ENCODE data around the gene NLRC5.
"Not testable (repeated sequence)": the region's sequence is repeated elsewhere in the genome, so short reads cannot be mapped to it uniquely, and the experiment has no call there.

The NLRC5 gene

DNA sequence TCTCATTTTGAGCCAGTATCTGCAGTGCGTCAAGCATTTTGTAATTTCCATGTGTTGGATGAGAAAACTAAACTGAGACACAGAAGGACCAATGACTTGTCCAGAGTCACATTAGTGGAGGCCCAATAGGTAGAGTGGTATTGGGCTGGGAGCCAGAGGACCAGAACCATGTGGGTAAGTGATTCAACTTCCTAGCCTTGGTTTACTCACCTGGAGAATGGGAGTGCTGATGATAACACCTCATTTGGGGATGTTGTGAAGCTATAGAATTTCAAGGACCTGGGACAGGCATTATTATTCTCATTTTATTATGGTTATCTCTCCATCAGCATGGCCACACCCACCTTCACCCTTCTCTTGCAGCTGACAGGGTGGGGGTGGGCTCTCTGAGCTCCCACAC, 111.1 kb downstream of the NLRC5 start:
- Mint-ChIP-seq H3K36me3 (ENCODE audit: low read depth) (no peaks in the 10 kb centered on the region), H3K4me1 (peaks cover 10% of the 10 kb centered on the region), H3K9me3 (no peaks in the 10 kb centered on the region), H3K27ac (no peak overlapping the region), H3K27me3 (no peaks in the 10 kb centered on the region), H3K4me3 (no peak overlapping the region)
- DNase-seq (no peak), ATAC-seq (no peak)

DNA sequence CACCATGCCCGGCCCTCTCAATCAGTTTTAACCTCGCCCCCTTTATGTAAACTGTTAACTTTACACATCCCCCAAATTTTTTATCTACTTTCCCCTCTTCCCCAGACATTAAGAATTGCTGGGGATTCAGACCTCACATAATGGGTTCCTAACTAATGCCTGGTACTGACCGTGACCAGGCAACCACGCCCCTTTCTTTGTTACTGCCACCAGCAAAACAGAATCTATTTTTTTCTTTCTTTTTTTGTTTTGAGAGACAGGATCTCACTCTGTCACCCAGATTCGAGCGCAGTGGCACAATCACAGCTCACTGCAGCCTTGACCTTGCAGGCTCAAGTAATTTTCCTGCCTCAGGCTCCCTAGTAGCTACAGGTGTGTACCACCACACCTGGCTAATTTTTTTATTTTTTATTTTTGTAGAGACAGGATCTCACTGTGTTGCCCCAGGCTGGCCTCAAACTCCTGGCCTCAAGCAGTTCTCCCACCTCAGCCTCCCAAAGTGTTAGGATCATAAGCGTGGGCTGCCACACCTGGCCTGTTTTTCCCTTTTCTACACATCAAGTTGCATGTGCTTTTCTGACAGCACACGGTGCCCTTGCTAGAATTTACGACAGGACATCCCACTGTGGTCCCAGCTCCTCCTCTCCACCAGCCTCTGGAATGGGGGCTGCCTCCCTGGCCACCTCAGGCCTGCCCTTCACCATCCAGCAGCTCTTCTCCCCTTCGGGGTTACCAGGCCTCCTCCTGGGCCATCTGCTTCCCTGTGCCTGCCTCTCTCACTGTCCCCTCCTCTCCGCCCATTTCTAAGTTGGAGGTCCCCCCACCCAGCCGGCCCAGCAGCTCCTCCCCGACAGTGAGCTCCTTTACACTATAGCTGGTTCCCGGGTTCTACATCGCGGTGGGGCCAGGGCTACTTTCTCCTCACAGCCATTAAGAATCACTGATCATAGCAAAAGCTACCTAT, 113.8 kb downstream of the NLRC5 start:
- no peaks in the 10 kb centered on the region for H3K9me3 Mint-ChIP-seq
- H3K27ac Mint-ChIP-seq = no peak overlapping the region
- DNase-seq (no peak), ATAC-seq (no peak)
- no peaks in the 10 kb centered on the region for H3K27me3 Mint-ChIP-seq
- no peaks in the 10 kb centered on the region for H3K36me3 Mint-ChIP-seq (ENCODE audit: low read depth)
- peaks cover 11% of the 10 kb centered on the region for H3K4me1 Mint-ChIP-seq
- no peak overlapping the region for H3K4me3 Mint-ChIP-seq

- Mint-ChIP-seq H3K27ac (no peak overlapping the region), H3K9me3 (no peaks in the 10 kb centered on the region)
Measured at GRCh38 chr16:57104706-57105105, 115.3 kb downstream of the NLRC5 start.

GRCh38 chr16:57105184-57105583, 115.8 kb downstream of the NLRC5 start:
- DNase-seq = no peak
- Mint-ChIP-seq H3K4me3 (no peak overlapping the region), H3K9me3 (no peaks in the 10 kb centered on the region), H3K4me1 (peaks cover 11% of the 10 kb centered on the region), H3K27ac (no peak overlapping the region), H3K36me3 (ENCODE audit: low read depth) (no peaks in the 10 kb centered on the region), H3K27me3 (no peaks in the 10 kb centered on the region)
- no peak for ATAC-seq

More at GRCh38 chr16:57104706-57105105, 115.3 kb downstream of the NLRC5 start:
- DNase-seq (no peak), ATAC-seq (no peak)
- Mint-ChIP-seq H3K36me3 (ENCODE audit: low read depth) (no peaks in the 10 kb centered on the region), H3K27me3 (no peaks in the 10 kb centered on the region), H3K4me3 (no peak overlapping the region), H3K4me1 (peaks cover 11% of the 10 kb centered on the region)

- peak; percentile 29 for ATAC-seq
- Mint-ChIP-seq H3K4me1 (peaks cover 11% of the 10 kb centered on the region), H3K36me3 (ENCODE audit: low read depth) (no peaks in the 10 kb centered on the region), H3K27ac (no peak overlapping the region), H3K27me3 (no peaks in the 10 kb centered on the region), H3K9me3 (no peaks in the 10 kb centered on the region), H3K4me3 (no peak overlapping the region)
- DNase-seq = no peak
Measured at GRCh38 chr16:57106767-57107166, 117.4 kb downstream of the NLRC5 start.

DNA sequence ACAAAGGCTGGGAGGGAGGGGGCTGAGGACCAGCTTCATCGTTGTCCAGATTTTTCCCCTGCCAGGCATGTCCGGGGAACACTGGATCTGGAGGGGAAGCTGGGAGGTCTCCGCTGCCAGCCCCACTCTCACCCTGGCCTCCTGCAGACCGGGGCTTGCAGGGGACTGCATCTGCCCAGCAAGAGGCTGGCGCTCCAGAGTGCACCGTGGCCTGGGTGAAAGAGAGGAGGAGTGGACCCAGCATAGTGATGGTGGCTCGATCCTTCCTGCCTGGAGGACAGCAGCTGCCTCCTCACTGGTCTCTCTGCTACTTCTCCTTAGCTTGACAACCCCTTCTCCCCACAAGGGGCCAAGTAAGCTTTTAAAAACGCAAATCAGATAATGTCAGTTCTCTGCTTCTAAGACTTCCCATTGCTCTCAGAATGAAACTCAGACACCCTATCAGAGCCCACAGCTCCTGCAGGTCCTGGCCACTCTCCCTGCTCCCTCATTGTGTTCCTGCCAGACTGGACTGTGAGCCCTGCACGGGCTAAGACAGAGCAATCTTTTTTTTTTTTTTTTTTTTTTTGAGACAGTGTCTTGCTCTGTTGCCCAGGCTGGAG, 118.1 kb downstream of the NLRC5 start:
- H3K27me3 Mint-ChIP-seq = no peaks in the 10 kb centered on the region
- no peak overlapping the region for H3K4me3 Mint-ChIP-seq
- no peaks in the 10 kb centered on the region for H3K9me3 Mint-ChIP-seq
- H3K27ac Mint-ChIP-seq = no peak overlapping the region
- peaks cover 11% of the 10 kb centered on the region for H3K4me1 Mint-ChIP-seq
- DNase-seq = no peak
- H3K36me3 Mint-ChIP-seq (ENCODE audit: low read depth) = no peaks in the 10 kb centered on the region
- ATAC-seq = no peak

- no peaks in the 10 kb centered on the region for H3K9me3 Mint-ChIP-seq
- no peak for ATAC-seq
- H3K27me3 Mint-ChIP-seq = no peaks in the 10 kb centered on the region
- peaks cover 18% of the 10 kb centered on the region for H3K4me1 Mint-ChIP-seq
- no peak overlapping the region for H3K4me3 Mint-ChIP-seq
- no peak overlapping the region for H3K27ac Mint-ChIP-seq
- no peaks in the 10 kb centered on the region for H3K36me3 Mint-ChIP-seq (ENCODE audit: low read depth)
- no peak for DNase-seq
Measured at GRCh38 chr16:57108432-57108831, 119.1 kb downstream of the NLRC5 start.

GRCh38 chr16:57109259-57110105, 120.1 kb downstream of the NLRC5 start:
- H3K36me3 Mint-ChIP-seq (ENCODE audit: low read depth); H3K27ac Mint-ChIP-seq; H3K27me3 Mint-ChIP-seq; ATAC-seq; H3K9me3 Mint-ChIP-seq; DNase-seq; H3K4me3 Mint-ChIP-seq: not testable (repeated sequence)
- peaks cover 17% of the 10 kb centered on the region for H3K4me1 Mint-ChIP-seq

DNA sequence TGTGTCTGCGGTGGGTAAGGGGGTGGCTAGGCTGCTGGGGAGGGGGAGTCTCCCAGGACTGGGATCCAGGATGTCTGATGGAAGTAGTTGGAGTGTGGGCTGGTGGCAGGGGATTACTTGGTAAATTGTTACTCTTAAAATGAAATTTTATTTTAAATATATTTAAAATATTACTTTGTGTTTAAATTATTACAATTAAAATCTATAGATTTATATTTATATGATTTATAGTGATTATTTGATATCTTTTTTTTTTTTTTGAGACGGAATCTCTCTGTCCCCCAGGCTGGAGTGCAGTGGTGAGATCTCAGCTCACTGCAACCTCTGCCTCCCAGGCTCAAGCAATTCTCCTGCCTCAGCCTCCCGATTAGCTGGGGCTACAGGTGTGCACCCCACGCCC, 121.6 kb downstream of the NLRC5 start:
- H3K4me1 Mint-ChIP-seq = peaks cover 11% of the 10 kb centered on the region
- no peak overlapping the region for H3K27ac Mint-ChIP-seq
- ATAC-seq = no peak
- H3K27me3 Mint-ChIP-seq = no peaks in the 10 kb centered on the region
- H3K36me3 Mint-ChIP-seq (ENCODE audit: low read depth) = no peaks in the 10 kb centered on the region
- no peak overlapping the region for H3K4me3 Mint-ChIP-seq
- DNase-seq = no peak
- H3K9me3 Mint-ChIP-seq = no peaks in the 10 kb centered on the region

GRCh38 chr16:57111420-57111819, 122.1 kb downstream of the NLRC5 start:
- DNase-seq (no peak), ATAC-seq (no peak)
- H3K9me3 Mint-ChIP-seq = no peaks in the 10 kb centered on the region
- no peak overlapping the region for H3K27ac Mint-ChIP-seq
- H3K4me1 Mint-ChIP-seq = peaks cover 9% of the 10 kb centered on the region
- no peaks in the 10 kb centered on the region for H3K36me3 Mint-ChIP-seq (ENCODE audit: low read depth)
- H3K4me3 Mint-ChIP-seq = no peak overlapping the region
- no peaks in the 10 kb centered on the region for H3K27me3 Mint-ChIP-seq

GRCh38 chr16:57112403-57113041, 123.2 kb downstream of the NLRC5 start:
- Mint-ChIP-seq H3K27me3 (no peaks in the 10 kb centered on the region), H3K4me3 (no peak overlapping the region), H3K4me1 (peaks cover 8% of the 10 kb centered on the region), H3K36me3 (ENCODE audit: low read depth) (no peaks in the 10 kb centered on the region), H3K9me3 (no peaks in the 10 kb centered on the region), H3K27ac (no peak overlapping the region)
- ATAC-seq (no peak), DNase-seq (no peak)

GRCh38 chr16:57113042-57113453, 123.7 kb downstream of the NLRC5 start:
- ATAC-seq (peak; percentile 36), DNase-seq (no peak)
- H3K36me3 Mint-ChIP-seq (ENCODE audit: low read depth) = no peaks in the 10 kb centered on the region
- H3K27me3 Mint-ChIP-seq = no peaks in the 10 kb centered on the region
- H3K4me1 Mint-ChIP-seq = peaks cover 8% of the 10 kb centered on the region
- no peak overlapping the region for H3K4me3 Mint-ChIP-seq
- H3K9me3 Mint-ChIP-seq = no peaks in the 10 kb centered on the region
- H3K27ac Mint-ChIP-seq = no peak overlapping the region

GRCh38 chr16:57113664-57114063, 124.3 kb downstream of the NLRC5 start:
- Mint-ChIP-seq H3K27ac (no peak overlapping the region), H3K27me3 (no peaks in the 10 kb centered on the region), H3K4me3 (no peak overlapping the region), H3K36me3 (ENCODE audit: low read depth) (no peaks in the 10 kb centered on the region), H3K4me1 (peaks cover 8% of the 10 kb centered on the region), H3K9me3 (no peaks in the 10 kb centered on the region)
- ATAC-seq (no peak), DNase-seq (no peak)

DNA sequence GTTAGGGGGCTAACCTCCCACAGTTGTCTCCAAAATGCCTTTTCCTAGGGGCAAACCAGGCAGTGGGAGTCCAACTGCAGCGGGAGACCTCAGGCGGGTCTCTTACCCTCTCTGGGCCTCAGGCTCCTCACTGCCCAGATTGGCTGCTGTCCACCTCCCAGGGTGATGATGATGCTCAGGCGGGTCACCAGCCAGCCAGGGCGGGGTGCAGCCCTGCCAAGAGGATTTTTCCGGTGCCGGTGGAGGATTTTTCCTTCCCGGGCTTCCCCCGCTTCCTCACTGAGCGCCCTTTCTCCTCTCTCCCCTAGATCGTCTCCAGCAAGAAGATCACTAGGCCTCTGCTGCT, 125.8 kb downstream of the NLRC5 start:
- no peak overlapping the region for H3K4me3 Mint-ChIP-seq
- no peak overlapping the region for H3K27ac Mint-ChIP-seq
- H3K27me3 Mint-ChIP-seq = no peaks in the 10 kb centered on the region
- H3K9me3 Mint-ChIP-seq = no peaks in the 10 kb centered on the region
- DNase-seq = no peak
- peaks cover 8% of the 10 kb centered on the region for H3K4me1 Mint-ChIP-seq
- no peak for ATAC-seq
- no peaks in the 10 kb centered on the region for H3K36me3 Mint-ChIP-seq (ENCODE audit: low read depth)
